Pancreas (tissue), 10 donors: ENCODE data around the gene PLA2G4D. TPM values are rescaled to one million over a fixed set of nuclear protein-coding genes. Genes with fewer than 3 reads are reported as not detected.

Experiments used
- ATAC-seq, 4 donors: fragments of 200-7000 bp; cut with Tn5 transposase; one replicate each; pipeline versions ENCODE4 v1.8.0 to v1.9.1; 2020; ENCODE audit warnings: mild to moderate bottlenecking in 4 of 4, moderate library complexity in 4 of 4
- DNase-seq, 6 donors: peaks; one replicate each; pipeline ENCODE4 v3.0.0-alpha.2; 2020
- FAIRE-seq: peaks from 2 replicates; lab custom pipeline; 2012; peaks lifted over from hg19 to GRCh38; lab: Jason Lieb, UNC
- H3K27ac ChIP-seq, 4 donors: fragments of 200-600 bp; sonication (generic); 1 replicate in 3 of 4; 2 replicates in 1 of 4; pipeline versions ENCODE4 v1.5.0 to v1.8.0; 2020
- H3K27me3 ChIP-seq, 4 donors: fragments of 200-600 bp; one replicate each; pipeline ENCODE4 v1.8.0; 2021
- H3K36me3 ChIP-seq, 3 donors: fragments of 200-600 bp; sonication (generic) in 1 of 3; one replicate each; pipeline versions ENCODE4 v1.5.0 to v1.8.0; 2020 to 2021
- H3K4me1 ChIP-seq, 3 donors: fragments of 200-600 bp; one replicate each; pipeline ENCODE4 v1.8.0; 2021
- H3K4me3 ChIP-seq, 4 donors: fragments of 200-600 bp; sonication (generic) in 2 of 4; one replicate each; pipeline versions ENCODE4 v1.5.0 to v1.8.0; 2020 to 2021
- H3K9me3 ChIP-seq, 4 donors: fragments of 200-600 bp; one replicate each; pipeline ENCODE4 v1.8.0; 2021
- CTCF ChIP-seq, 4 donors: fragments of 200-600 bp; sonication (generic) in 3 of 4; IDR thresholded peaks; one replicate each; pipeline versions ENCODE4 v1.5.0 to v1.8.0; 2021; ENCODE audit warnings: antibody characterized with exemption in 4 of 4
- WGBS, 2 donors: extraction: QIAGEN DNeasy Blood & Tissue Kit; methylation state at CpG; one replicate each; pipeline ENCODE4 v1.1.7; 2013; 5-methylcytosine and 5-hydroxymethylcytosine counted together
- intact Hi-C, 3 donors: fragments of 100-400 bp; cut with DNase I; formaldehyde crosslinking; loops; one replicate each; pipeline versions ENCODE4 v1.11.1 to v1.14.2; 2022
- polyA plus RNA-seq, 2 donors: library from polyadenylated mRNA; stranded (reverse); fragments of 200-250 nt; gene quantifications; one replicate each; pipeline ENCODE4 v1.2.3, GENCODE V29; 2013
- total RNA-seq, 6 donors: library from RNA; stranded (reverse); fragmentation: NEBNext Ultra II Directional in 4 of 6; extraction: Animal tissue kit (Norgen Biotek cat#: 25700) in 4 of 6; gene quantifications; one replicate each; pipeline versions ENCODE4 v1.2.1 to v1.2.4, GENCODE V29; 2021 to 2023
- donor health status: healthy with polysubstance abuse.
- donor health status: DM: no; HTN: no; CAD: no; lungs with moderate emphysema.
- donor health status: DM: no; HTN: no; CAD: no.
- donor health status: control.
- donor health status: control.
- donor health status: Bipolar disorder and iron deficiency.
- donor health status: DM: yes; HTN: yes; CAD: no.
- donor health status: DM: no; HTN: no; CAD: no.
- donor health status: DM: no; HTN: no; CAD: no.
- donor health status: DM: yes; HTN: yes; CAD: no.

Gene PLA2G4D
- total and polyA plus RNA-seq, 8 donors = 0.04 to 0.31 (median 0.07) TPM; not detected in 4

GRCh38 chr15:42053010-42053409 lies 41.4 kb downstream of the PLA2G4D start:
- Histone ChIP-seq H3K27me3 (no peaks in the 10 kb centered on the region), H3K36me3 (no peaks in the 10 kb centered on the region), H3K4me1 (peaks cover 18 to 23% (median 23%) of the 10 kb centered on the region in 3 donors), H3K9me3 (no peaks in the 10 kb centered on the region), H3K4me3 (no peak overlapping the region), H3K27ac (peak overlapping the region; percentile 41 to 74 (median 60))
- intact Hi-C loops = no loop called here
- no peak for TF ChIP-seq CTCF (IDR thresholded peaks at IDR 0.05)
- ATAC-seq (peak in 3 of 4 donors; percentile 16 to 42 (median 40)), FAIRE-seq (no peak), DNase-seq (peak in 3 of 6 donors; percentile 8 to 49 (median 32))
- WGBS, 2 donors = 27 to 38% methylated on average over 4 of the region's 4 CpGs

DNA sequence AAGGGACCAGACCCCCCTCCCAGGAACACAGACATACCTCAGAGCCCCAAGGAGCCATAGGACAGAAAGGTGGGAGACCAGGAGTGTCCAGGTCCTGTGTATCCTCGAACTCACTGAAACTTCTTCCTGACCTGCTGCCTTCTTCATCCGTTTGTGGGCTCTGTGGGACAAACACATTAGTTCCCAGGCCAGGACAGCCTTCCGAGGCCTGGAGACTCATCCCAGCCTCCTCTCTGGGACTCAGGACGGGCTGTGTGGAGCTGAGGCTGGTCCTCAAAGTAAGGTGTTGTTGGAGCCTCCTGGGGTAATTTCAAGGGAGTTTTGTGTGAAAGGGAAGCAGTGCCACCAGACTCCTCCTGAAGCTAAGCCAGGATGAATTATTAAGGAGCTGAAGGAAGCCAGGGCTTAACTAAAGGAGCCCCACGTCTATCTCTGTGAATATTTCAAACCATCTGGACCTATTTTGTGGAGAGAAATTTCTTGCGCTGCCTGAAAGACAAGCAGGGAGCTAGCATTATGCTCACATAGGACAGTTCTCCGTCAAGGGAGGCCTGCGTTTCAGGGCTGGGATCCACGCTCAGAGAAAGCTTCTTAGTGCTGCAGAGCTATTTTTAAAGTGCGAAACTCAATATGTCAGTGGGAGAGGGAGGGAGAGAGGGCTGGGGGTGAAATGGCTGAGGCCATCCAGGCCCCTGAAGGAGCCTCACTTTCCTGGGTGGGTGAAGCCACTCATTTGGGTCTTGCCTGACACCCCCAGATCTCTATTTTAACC lies 43.7 kb downstream of the PLA2G4D start:
- DNase-seq = no peak
- ATAC-seq = no peak
- Histone ChIP-seq H3K27ac (no peak overlapping the region), H3K4me3 (no peak overlapping the region), H3K27me3 (no peaks in the 10 kb centered on the region), H3K4me1 (peaks cover 19 to 28% (median 23%) of the 10 kb centered on the region in 3 donors), H3K36me3 (no peaks in the 10 kb centered on the region), H3K9me3 (no peaks in the 10 kb centered on the region)
- FAIRE-seq = no peak
- TF ChIP-seq CTCF (IDR thresholded peaks at IDR 0.05) = no peak
- intact Hi-C loops = no loop called here
- WGBS, 2 donors = 88 to 91% methylated on average over 10 of the region's 10 CpGs

DNA sequence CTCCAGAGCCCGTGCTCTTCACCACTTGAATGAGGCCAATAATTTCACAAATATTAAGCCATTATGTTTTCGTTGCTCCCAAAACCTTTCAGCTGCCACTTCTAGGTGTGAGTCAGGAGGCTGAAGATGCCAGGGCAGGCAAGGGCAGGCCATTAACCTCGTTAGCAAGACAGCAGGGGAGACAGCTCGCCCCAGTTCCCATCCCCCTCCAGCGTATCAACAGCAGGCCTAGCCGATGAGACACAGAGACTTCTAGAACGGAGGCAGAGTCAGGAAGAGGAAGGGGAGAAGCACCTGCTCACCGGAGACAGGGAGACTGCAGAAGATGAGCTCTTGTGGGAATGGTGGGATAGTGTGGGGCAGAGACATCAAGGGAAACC lies 45.6 kb downstream of the PLA2G4D start:
- ATAC-seq (no peak), FAIRE-seq (no peak), DNase-seq (no peak)
- peaks cover 16 to 22% (median 19%) of the 10 kb centered on the region in 3 donors for H3K4me1 ChIP-seq
- no peak overlapping the region for H3K27ac ChIP-seq
- H3K36me3 ChIP-seq = no peaks in the 10 kb centered on the region
- 88 to 92% methylated on average over 8 of the region's 8 CpGs for WGBS, 2 donors
- no peak overlapping the region for H3K4me3 ChIP-seq
- intact Hi-C loops = no loop called here
- no peaks in the 10 kb centered on the region for H3K9me3 ChIP-seq
- H3K27me3 ChIP-seq = no peaks in the 10 kb centered on the region
- TF ChIP-seq CTCF (IDR thresholded peaks at IDR 0.05) = no peak

- Histone ChIP-seq H3K9me3 (no peaks in the 10 kb centered on the region), H3K4me3 (no peak overlapping the region), H3K36me3 (no peaks in the 10 kb centered on the region), H3K27me3 (no peaks in the 10 kb centered on the region), H3K27ac (no peak overlapping the region), H3K4me1 (peaks cover 14 to 17% (median 16%) of the 10 kb centered on the region in 3 donors)
- DNase-seq (no peak), FAIRE-seq (no peak), ATAC-seq (no peak)
- intact Hi-C loops = no loop called here
- no peak for TF ChIP-seq CTCF (IDR thresholded peaks at IDR 0.05)
- 93 to 96% methylated on average over 9 of the region's 9 CpGs for WGBS, 2 donors
These were observed 46.1 kb downstream of the PLA2G4D start for GRCh38 chr15:42048080-42048820.
